ENCODE data around the gene TUT1.
"Not testable (repeated sequence)": the region's sequence is repeated elsewhere in the genome, so short reads cannot be mapped to it uniquely, and the experiment has no call there.

Gene TUT1, protein sequence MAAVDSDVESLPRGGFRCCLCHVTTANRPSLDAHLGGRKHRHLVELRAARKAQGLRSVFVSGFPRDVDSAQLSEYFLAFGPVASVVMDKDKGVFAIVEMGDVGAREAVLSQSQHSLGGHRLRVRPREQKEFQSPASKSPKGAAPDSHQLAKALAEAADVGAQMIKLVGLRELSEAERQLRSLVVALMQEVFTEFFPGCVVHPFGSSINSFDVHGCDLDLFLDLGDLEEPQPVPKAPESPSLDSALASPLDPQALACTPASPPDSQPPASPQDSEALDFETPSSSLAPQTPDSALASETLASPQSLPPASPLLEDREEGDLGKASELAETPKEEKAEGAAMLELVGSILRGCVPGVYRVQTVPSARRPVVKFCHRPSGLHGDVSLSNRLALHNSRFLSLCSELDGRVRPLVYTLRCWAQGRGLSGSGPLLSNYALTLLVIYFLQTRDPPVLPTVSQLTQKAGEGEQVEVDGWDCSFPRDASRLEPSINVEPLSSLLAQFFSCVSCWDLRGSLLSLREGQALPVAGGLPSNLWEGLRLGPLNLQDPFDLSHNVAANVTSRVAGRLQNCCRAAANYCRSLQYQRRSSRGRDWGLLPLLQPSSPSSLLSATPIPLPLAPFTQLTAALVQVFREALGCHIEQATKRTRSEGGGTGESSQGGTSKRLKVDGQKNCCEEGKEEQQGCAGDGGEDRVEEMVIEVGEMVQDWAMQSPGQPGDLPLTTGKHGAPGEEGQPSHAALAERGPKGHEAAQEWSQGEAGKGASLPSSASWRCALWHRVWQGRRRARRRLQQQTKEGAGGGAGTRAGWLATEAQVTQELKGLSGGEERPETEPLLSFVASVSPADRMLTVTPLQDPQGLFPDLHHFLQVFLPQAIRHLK

DNA sequence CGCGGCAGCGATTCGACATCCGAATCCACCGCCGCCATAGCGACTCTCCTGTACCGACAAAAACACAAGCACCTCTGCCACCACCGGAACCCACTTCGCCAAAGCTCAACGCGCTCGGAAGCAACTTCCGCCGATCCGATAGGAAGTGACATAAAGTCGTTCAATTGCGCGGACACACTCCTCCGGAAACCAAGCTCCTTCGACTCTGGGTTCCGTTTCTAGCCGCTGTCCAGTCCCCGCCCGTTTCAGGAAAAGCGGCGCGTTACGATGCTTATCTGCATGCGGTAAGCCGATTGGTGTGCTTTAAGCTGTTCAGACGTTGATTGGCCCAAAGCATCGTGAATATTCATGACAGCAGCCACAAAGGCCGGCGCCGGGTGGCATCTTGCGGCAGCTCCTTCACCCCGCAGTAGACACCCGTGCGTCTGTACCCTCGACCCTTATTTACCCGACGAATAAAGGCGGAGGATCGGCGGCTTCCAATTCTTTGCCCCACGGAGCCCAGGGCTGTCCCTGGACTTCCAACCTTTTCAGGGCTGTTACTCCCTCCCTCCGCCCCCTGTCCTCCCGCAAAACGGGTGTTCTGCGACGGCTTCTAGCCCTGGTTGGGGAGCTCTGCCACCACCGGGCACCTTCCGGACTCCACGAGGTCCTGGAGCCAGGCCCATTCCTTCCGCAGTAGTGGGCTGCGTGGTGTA is at the start of gene TUT1:
Gene TUT1, minus strand, starts transcription at position 76 of the 698 bp plus-strand sequence. Its CDS starts 38 bp downstream, at position 38.
- peak; percentile 97 to 98 for DNase-seq

DNA sequence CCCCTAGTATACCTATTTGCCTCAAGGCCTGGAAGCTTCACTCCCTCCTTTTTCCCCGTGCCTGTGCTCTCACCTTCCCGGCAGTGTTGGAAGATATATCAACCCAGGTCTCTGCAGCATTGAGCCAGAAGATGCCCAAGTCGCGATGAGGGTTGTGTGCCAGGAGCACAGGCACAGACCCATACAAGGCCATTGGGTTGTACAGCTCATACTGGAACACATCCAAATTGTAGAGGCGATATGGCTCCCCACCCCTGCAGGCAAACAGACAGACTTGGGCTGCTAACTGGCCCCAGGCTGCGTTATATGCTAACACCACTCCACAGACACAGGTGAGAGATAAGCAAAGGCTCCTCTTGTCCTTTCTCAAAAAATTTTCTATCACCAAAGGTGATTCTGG is 41.2 kb upstream of the TUT1 start:
- no peak for DNase-seq

DNA sequence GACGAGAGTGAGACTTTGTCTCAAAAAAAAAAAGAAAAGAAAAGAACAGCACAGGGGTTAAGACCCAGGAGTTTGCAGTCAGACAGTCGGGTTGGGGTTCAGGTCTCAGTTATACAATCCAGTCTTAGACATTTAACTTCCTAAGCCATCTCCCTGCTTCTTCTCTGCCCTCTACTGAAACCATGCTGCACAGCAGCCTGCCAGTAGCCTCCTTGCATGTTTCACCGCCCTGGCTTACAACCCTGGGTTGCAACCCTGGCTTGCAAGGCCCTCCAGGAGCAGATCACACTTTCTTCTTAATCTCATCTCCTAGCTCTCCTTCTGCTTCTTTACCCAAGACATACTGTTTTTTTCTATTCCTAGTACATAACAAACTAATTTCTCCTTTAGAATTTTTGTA is 36.4 kb upstream of the TUT1 start:
- no peak for DNase-seq

DNA sequence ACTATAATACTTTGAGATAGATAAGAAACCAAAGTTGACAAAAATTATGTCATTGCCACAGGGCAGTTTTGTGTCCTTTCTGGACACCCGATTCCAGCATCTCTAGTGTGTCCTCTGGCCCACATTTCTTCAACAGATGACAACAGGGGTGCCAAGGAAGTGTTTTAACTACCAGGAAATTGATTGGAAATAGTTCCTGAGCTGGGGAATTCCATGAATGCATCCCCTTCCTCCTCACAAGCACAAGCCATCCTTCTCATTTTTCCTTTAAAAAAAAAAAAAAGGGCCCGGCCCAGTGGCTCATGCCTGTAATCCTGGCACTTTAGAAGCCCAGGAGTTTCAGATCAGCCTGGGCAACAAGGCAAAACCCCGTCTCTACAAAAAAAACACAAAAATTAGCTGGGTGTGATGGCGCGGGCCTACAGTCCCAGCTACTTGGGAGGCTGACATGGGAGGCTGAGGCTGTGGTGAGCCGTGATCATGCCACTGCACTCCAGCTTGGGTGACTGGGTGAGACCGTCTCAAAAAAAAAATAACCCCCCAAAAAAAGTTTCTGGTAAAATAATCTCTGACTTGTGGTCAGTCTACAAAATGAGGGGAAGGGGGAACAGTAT is 31.3 kb upstream of the TUT1 start:
- no peak for DNase-seq

DNA sequence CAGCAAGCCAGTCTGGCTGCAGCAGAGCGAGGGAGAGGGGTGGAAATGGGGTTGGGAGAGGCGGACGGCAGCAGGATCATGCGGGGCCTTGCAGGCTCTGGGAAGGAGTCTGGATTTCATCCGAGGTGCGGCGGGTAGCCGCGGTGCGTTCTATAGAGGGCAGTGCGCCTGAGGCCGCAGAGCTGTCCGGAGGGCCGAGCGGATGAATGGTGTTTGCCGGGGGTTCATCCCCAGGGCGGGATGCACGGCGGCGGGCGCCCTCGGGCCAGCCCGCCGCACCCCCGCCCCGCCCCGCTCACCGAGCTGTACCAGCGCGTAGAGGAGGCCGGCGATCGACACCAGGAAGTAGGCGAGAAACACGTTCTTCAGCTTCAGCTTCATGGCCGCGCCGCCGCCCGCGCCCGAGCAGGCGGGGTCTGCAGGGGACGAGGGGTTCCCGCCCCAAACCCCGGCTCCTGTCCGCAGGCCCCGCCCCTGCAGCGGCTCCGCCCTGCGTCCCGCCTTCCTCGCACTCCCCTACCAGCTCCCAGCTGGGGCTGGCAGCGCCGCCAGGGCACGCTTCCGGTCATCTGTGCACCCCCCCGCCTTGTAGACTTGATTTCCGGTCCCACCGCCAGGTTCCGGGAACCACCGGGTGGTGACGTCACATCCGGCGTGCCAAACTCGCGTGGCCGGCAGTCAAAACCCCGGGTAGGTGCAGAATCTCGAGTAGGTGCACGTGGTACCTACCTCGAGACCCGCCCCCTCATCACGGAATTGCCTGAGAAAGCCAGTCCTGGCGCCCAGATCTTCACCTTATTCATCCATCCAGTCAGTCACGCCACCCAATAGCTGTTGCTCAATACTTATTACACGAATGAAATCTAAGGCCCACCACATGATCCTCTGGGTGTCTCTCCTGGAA is 30.5 kb upstream of the TUT1 start, which contains the start of gene B3GAT3:
Gene B3GAT3, minus strand, starts transcription at position 420 of the 904 bp plus-strand sequence. Its CDS starts 39 bp downstream, at position 381.
- peak; percentile 96 to 97 for DNase-seq

DNA sequence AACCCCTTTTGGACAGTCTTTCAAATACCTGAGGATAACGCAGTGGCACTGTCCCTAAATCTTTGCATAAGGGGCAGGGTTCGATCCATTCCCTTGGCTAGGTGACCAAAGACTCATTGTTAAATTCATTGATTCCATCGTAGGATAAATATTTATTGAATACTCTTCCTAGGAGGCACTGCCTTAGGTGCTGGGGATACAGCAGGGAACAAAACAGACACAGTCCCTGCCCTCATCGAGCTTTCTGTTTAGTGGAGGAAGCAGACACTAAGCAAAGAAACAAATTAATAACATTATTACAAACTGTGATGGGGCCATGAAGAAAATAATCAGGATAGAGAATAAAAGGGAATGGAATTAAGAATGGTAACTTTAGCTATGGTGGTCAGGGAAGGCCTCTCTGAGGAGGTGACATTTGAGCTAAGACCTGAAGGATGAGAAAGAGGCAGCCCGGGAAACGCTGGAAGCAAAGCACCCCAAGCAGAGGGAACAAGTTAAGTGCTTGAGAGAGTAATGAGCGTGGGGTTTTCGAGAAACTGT is 29.8 kb upstream of the TUT1 start:
- no peak for DNase-seq

DNA sequence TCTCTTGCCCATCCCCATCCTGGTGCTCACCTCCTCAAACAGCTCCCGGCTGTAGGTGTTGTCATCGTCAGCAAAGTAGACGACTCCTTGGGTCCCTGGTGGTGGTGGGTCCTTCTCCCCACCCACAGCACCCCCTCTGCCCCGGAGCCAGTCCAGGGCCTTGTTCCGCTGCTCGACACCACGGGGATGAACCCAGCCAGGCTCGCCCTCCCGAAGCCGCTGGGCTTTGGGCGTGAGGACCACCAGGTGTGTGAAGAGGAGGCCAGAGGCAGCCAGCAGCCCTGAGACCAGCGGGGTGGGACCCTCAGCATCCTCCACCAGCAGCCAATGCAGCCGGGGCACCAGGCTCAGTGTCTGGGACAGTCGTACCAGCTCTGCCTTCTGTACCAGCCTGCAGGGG is 25.6 kb upstream of the TUT1 start:
- DNase-seq = not testable (repeated sequence)

DNA sequence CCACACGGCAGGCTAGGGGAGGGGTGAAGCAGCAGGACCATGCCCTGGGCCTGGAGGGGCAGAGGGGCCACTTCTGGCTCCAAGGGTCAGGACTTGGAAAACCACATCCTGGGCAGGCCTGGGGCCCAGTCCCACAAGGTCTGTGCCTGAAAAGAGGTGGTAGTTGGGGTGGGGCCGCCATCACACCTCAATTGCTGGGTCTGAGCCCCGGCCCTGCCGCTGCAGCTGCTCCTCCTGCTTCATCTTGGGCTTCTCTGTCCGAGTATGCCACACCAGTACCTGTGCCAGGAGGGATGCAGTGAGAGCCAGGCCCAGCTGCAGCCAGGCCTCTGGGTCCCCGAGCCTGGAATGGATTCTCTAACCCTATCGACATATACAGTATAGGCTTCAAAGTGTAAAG is 24.2 kb upstream of the TUT1 start:
- no peak for DNase-seq

DNA sequence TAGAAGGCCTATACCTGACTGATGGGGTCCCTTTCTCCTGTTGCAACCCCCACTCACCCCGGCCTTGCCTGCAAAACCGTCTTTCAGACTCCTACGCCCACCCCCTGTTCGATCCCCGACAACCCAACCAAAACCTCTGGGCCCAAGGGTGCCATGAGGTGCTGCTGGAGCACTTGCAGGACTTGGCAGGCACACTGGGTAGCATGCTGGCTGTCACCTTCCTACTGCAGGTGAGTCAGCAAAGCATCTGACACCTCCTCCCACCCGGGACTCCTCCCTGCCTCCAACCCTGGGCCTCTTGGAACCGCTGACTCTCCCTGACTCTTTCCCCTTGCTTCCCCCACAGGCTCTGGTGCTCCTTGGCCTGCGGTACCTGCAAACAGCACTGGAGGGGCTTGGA is 23.0 kb upstream of the TUT1 start:
- peak; percentile 62 to 71 for DNase-seq

DNA sequence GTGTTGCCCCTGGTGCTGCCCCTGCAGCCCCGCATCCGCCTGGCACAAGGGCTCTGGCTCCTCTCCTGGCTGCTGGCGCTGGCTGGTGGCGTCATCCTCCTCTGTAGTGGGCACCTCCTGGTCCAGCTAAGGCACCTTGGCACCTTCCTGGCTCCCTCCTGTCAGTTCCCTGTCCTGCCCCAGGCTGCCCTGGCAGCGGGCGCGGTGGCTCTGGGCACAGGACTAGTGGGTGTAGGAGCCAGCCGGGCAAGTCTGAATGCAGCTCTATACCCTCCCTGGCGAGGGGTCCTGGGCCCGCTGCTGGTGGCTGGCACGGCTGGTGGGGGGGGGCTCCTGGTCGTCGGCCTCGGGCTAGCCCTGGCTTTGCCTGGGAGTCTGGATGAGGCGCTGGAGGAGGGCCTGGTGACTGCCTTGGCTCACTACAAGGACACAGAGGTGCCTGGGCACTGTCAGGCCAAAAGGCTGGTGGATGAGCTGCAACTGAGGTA is 22.0 kb upstream of the TUT1 start:
- peak in 1 of 2 experiments; percentile 36 for DNase-seq

DNA sequence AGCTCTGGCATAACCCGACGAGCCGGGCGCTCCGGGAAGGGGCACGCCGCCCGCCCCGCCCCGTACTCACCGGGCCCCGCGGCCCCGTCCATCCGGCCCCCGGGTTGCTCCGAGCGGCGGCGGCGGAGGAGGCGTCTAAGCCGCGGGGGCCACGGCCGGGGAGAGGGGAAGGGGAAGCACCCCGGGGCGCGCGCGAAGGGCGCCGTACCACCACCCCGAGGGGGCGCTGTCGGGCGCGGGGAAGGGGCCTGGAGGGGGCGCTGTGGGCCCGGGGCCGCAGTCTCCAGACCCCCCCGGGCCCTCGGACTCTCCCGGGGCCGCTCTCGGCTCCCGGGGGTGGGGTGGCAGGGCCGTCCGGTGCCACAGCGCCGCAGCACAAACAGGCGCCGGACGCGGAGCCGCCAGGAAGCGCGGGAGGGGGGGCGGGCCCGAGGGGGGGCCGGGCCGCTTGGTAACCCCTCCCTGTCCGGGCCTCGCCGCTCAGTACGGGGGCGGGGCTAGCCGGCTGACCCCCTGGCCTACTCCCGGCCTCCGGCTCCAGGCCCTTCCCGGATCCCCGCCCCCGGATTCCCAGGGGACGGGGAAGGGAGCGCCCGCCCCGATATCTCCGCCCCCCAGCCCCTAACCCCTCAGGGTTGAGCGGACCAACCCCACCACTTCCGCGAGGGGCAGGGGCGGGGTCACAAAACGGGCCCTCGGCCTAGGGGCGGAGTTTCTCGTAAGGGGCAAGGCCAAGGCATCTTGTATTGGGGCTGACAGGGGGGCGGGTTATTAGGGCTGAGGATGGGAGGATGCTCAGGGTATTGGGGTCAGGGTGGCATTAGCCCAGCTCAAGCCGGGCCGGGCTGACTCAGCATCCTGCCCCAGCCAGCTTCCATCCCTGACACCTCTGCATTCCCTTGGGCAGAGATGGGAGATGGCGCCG is 21.3 kb upstream of the TUT1 start, which contains the start of the genes EML3 and ROM1:
Gene EML3, minus strand, starts transcription at position 410 of the 925 bp plus-strand sequence. Its CDS starts 318 bp downstream, at position 92.
Gene ROM1, plus strand, starts transcription at position 892 of the 925 bp plus-strand sequence. Its CDS starts 25 bp downstream, at position 917.
- peak; percentile 95 to 96 for DNase-seq

DNA sequence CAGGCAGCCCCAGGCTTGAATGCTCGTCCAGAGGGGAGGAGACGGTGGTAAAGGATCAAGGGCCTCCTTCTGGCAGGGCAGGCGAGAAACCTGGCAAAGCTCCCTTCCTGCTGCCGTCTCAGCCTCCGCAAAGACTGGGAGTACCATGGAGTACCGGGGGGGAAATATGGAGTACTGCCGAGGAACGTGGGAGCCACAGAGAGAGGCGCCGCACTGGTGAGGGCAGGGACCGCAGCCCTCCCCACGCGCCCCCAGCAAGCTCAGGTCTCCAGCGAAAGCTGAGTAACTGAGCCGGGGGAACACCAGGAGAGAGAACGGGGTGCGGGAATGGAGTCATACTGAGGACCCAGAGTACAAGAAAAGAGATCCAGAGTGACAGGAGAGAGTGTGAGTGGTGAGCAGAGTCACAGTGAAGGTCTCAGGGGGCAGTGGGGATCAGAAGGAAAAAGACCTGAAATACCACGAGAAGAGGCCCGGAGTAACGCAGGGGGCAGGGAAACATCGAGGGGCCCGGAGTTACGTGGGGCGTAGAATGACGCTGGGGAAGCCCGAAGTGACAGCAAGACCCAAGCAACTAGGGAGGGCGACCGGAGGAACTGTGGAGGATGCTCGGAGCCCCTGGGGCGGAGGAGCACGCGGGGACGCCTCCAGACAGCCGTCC is 20.5 kb upstream of the TUT1 start:
- DNase-seq = peak; percentile 73 to 77

DNA sequence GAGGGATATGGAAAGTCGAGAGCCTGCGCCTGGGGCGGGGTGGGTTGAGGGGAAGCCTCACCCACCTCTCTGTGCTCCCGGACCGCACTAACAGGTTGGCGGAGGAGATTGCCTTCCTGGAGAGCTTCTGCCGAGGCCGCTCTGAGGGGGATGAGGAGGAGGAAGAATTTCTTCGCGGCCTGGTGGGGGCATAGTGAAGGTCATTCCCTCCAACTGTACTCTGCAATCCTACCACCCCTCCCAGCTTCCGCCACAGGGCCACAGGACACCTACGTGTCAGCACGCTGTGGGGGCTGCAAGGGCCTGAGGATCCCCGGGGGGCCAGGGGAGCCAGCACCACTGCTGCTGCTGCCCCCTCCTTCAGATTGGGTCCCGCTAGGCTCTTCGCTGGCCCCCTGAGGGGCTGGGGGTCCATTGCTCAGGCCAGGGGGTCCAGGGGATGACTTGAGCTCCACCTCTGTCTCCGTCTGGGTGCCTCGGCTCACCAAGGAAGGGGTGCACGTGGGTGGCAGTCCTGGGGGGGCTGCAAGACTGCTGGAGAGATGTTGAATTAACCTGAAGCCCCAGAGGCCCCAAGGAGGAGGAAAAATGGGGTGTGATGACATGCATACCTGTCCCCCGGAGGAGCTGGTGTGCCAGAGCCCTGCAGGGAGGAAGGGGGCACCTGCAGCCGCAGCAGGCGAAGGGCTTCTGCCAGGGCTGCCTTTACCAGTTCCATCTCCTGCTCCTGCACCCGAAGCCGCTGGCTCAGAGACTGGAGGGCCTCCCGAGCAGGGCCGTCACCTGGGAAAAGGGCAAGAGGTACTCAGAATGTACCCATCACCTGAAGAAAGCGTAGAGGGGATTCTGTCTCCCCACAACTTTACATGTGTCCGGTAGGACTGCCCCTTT is 19.7 kb upstream of the TUT1 start:
- peak in 1 of 2 experiments; percentile 31 for DNase-seq

DNA sequence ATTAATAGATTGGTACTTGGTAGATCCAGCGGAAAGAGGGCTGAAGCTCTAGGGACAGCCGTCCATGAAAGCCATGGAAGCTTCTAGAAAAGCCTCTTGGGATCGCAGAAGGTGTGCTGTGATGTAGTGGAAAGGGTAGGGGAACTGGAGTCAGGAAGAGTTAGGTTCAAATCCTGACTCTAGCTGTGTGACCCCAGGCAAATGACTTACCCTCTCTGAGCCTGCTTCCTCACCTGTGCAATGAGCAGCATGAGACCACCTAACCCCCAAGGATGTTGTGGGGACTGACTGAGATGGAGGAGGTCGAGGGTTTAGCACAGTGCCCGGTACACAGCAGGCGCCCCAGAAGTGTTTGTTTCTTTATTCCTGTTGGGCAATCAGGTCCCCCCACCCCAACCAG is 19.1 kb upstream of the TUT1 start:
- no peak for DNase-seq

DNA sequence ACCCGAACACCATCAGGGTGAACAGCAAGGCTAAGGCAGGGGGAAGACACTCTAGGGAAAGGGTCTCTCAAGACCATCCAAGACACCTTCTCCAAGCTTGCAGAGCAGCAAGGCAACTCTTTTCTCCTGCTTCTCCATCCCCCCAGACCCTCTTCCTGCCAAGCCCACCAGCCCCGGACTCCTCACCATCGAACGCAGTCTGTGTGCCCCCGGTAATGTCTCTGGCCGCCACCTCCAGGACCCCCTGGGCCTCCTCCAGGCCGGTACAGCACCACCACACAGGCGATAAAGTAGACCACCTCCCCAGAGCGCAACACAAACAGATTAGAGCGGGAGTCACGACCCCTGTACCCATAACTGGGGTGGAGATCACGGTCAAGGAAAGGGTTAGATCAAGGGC is 17.5 kb upstream of the TUT1 start:
- no peak for DNase-seq

DNA sequence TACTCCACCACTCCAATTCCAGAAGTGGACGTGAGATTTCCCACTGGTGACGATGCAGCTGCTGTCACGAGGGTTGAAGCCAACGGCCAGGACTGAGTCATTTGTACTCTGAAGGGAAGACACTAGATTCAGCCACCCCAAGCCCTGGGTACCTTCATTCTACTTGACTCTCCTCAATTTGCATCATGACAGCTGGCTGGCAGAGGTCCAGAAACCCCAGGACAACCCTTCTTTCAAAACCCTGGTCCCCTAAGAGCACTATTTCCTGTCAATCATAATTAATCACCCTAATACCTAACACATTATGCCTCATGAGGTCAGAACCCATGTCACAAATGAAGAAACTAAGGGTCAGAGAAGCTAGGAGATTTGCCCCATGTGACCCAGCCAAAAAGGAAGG is 16.4 kb upstream of the TUT1 start:
- DNase-seq = no peak

DNA sequence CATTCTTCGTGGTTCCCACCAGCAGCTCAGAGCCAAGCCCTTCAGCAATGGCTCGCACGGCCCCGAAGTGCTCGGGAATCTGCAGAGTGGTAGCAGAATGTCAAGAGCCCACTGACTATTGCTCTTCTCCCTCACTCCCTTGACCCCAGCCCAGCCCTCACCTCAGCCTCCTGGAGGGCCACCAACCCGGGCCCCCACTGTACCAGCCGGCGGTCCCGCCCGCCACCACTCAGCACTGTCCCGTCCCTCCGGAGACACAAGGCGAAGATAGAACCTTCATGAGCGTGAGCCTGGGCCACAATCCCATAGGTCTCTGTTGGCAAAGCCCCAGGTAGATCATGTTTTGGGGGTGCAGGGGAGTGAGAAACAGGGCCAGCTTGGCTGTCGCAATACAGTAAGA is 14.6 kb upstream of the TUT1 start:
- DNase-seq = no peak

DNA sequence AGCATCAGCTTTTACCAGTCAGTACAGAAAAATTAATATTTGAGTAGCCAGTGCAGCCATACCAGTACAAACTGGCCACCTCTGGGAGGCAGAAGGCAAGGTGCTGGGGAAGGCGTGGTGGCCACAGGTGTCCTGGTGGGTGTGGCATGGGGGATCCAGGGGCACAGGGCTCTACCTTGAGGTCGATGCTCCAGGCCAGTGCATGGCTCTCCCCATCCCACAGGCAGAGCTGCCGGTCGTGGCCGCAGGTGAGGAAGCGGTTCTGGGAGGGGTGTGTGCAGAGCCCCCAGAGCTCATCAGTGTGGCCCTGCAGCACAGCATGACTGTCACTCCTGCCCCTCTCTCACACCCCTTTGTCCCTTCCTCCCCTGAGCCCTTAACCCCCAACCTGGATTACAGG is 14.1 kb upstream of the TUT1 start:
- no peak for DNase-seq

Measured in activated T-cell treated with anti-CD3 and anti-CD28 coated beads, Interleukin-2, amount 50 U/mL, for 48 hours (primary cell).